HG03045 (cell line): ENCODE measurements around the gene CD34.

ENCODE experiments used
- ATAC-seq: cut with Tn5 transposase; IDR thresholded peaks from one replicate; pipeline ENCODE4 v1.9.1; 2021; ENCODE audit warnings: mild to moderate bottlenecking, moderate library complexity; ENCODE audit not compliant: unreplicated experiment

CD34 gene

GRCh38 chr1:207901041-207901653, 9.8 kb downstream of the CD34 start:
- ATAC-seq, result no peak

- no peak for ATAC-seq
These were observed 12.1 kb downstream of the CD34 start for GRCh38 chr1:207898836-207899235.

GRCh38 chr1:207898260-207898659, 12.7 kb downstream of the CD34 start:
- no peak for ATAC-seq

GRCh38 chr1:207897188-207897587, 13.7 kb downstream of the CD34 start:
- no peak for ATAC-seq

GRCh38 chr1:207896547-207896946, 14.4 kb downstream of the CD34 start:
- no peak for ATAC-seq

- no peak for ATAC-seq
These were observed 16.2 kb downstream of the CD34 start for GRCh38 chr1:207894704-207895103.

- no peak for ATAC-seq
These were observed 17.0 kb downstream of the CD34 start for GRCh38 chr1:207893737-207894582.

- ATAC-seq, result no peak
These were observed 18.2 kb downstream of the CD34 start for GRCh38 chr1:207892764-207893163.

- ATAC-seq, result no peak
These were observed 19.8 kb downstream of the CD34 start for GRCh38 chr1:207891148-207891547.

GRCh38 chr1:207890136-207890738, 20.7 kb downstream of the CD34 start:
- no peak for ATAC-seq

GRCh38 chr1:207888652-207889051, 22.3 kb downstream of the CD34 start:
- ATAC-seq, result no peak

GRCh38 chr1:207887542-207888201, 23.3 kb downstream of the CD34 start:
- ATAC-seq, result no peak

- ATAC-seq, result no peak
These were observed 24.7 kb downstream of the CD34 start for GRCh38 chr1:207886227-207886626.

GRCh38 chr1:207885129-207886032, 25.5 kb downstream of the CD34 start:
- peak; percentile 72 for ATAC-seq

GRCh38 chr1:207884266-207885029, 26.5 kb downstream of the CD34 start:
- ATAC-seq, result no peak

- no peak for ATAC-seq
These were observed 27.2 kb downstream of the CD34 start for GRCh38 chr1:207883660-207884250.

GRCh38 chr1:207883104-207883651, 27.7 kb downstream of the CD34 start:
- peak; percentile 73 for ATAC-seq

- no peak for ATAC-seq
These were observed 28.2 kb downstream of the CD34 start for GRCh38 chr1:207882692-207883091.

- ATAC-seq, result no peak
These were observed 32.0 kb downstream of the CD34 start for GRCh38 chr1:207878939-207879338.
